AG04449 (cell line): ENCODE results near the gene RBPJ.

Experiments used
- CTCF ChIA-PET: fragments of 350-600 bp; formaldehyde crosslinking; extraction: SDS; loops from one replicate; lab custom pipeline; 2021; ENCODE audit warnings: antibody characterized with exemption; lab: Yijun Ruan, JAX
- POLR2A ChIA-PET: fragments of 400-600, 350-600 bp; formaldehyde crosslinking; extraction: SDS; loops from one replicate; lab custom pipeline; 2020; ENCODE audit warnings: antibody characterized with exemption, inconsistent platforms; lab: Yijun Ruan, JAX
- DNase-seq: peaks from one replicate; pipeline ENCODE4 v3.0.0-alpha.2; 2010; ENCODE audit warnings: low read depth, low spot score
- H3K4me3 ChIP-seq: 2 replicates; pipeline ENCODE4 v1.5.1; 2011; ENCODE audit warnings: low read depth, mild to moderate bottlenecking, control low read depth, low read length
- TF ChIP-seq, protein P1 (sequence below): IDR thresholded peaks from one replicate; pipeline ENCODE4 v1.5.1; 2011; ENCODE audit warnings: mild to moderate bottlenecking, moderate library complexity, low read length, control low read depth, inconsistent platforms; ENCODE audit not compliant: insufficient read depth; ENCODE audit errors: missing control alignments

Gene RBPJ

GRCh38 chr4:26450418-26450817 is 129.6 kb downstream of the RBPJ start:
- ChIA-PET POLR2A (no interaction called here), CTCF (no interaction called here)
- H3K4me3 ChIP-seq, result no peak overlapping the region
- TF ChIP-seq, protein P1, sequence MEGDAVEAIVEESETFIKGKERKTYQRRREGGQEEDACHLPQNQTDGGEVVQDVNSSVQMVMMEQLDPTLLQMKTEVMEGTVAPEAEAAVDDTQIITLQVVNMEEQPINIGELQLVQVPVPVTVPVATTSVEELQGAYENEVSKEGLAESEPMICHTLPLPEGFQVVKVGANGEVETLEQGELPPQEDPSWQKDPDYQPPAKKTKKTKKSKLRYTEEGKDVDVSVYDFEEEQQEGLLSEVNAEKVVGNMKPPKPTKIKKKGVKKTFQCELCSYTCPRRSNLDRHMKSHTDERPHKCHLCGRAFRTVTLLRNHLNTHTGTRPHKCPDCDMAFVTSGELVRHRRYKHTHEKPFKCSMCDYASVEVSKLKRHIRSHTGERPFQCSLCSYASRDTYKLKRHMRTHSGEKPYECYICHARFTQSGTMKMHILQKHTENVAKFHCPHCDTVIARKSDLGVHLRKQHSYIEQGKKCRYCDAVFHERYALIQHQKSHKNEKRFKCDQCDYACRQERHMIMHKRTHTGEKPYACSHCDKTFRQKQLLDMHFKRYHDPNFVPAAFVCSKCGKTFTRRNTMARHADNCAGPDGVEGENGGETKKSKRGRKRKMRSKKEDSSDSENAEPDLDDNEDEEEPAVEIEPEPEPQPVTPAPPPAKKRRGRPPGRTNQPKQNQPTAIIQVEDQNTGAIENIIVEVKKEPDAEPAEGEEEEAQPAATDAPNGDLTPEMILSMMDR, result no peak
- no peak for DNase-seq

GRCh38 chr4:26451597-26451996 is 130.8 kb downstream of the RBPJ start:
- ChIA-PET POLR2A (no interaction called here), CTCF (interaction anchor here (1.0 to 1.5 kb wide), 4 partner anchors 10 to 267 kb away, joined by 3 to 4 read pairs (median 3); no protein-coding TSS in a partner anchor)
- no peak for DNase-seq
- no peak overlapping the region for H3K4me3 ChIP-seq
- TF ChIP-seq, protein P1, result no peak

GRCh38 chr4:26452565-26453531 is 132.0 kb downstream of the RBPJ start:
- POLR2A ChIA-PET, result no interaction called here
- H3K4me3 ChIP-seq, result no peak overlapping the region

GRCh38 chr4:26454961-26455360 is 134.1 kb downstream of the RBPJ start:
- CTCF ChIA-PET, result interaction anchor here (1.8 to 9.6 kb wide), 2 partner anchors 17 to 267 kb away, joined by 5 to 147 read pairs; no protein-coding TSS in a partner anchor
- TF ChIP-seq, protein P1, result no peak
- no peak for DNase-seq
- POLR2A ChIA-PET, result no interaction called here
- no peak overlapping the region for H3K4me3 ChIP-seq

More at GRCh38 chr4:26452565-26453531, 132.0 kb downstream of the RBPJ start:
- no peak for DNase-seq
- TF ChIP-seq, protein P1, result no peak
- CTCF ChIA-PET, result interaction anchor here (1.0 to 1.5 kb wide), 3 partner anchors 8 to 268 kb away, joined by 3 to 5 read pairs (median 4); no protein-coding TSS in a partner anchor

GRCh38 chr4:26455571-26455970 is 134.8 kb downstream of the RBPJ start:
- H3K4me3 ChIP-seq, result no peak overlapping the region
- TF ChIP-seq, protein P1, result no peak
- ChIA-PET CTCF (interaction anchor here (1.8 to 9.6 kb wide), 2 partner anchors 16 to 266 kb away, joined by 5 to 147 read pairs; no protein-coding TSS in a partner anchor), POLR2A (no interaction called here)
- DNase-seq, result no peak

- POLR2A ChIA-PET, result interaction anchor here (0.6 to 1.1 kb wide), 3 partner anchors 111 to 212 kb away, joined by 3 to 4 read pairs (median 4); no protein-coding TSS in a partner anchor
- TF ChIP-seq, protein P1, result no peak
- DNase-seq, result no peak
- no peak overlapping the region for H3K4me3 ChIP-seq
- CTCF ChIA-PET, result interaction anchor here (0.7 to 9.6 kb wide), 18 partner anchors 9 to 552 kb away, joined by 3 to 147 read pairs (median 6); partner anchors contain the start of genes STIM2 and TBC1D19
Measured at GRCh38 chr4:26457412-26457811, 136.6 kb downstream of the RBPJ start.
